ENCODE measurements around the gene TMIGD2.
"Not testable (repeated sequence)": the region's sequence is repeated elsewhere in the genome, so short reads cannot be mapped to it uniquely, and the experiment has no call there.

The TMIGD2 gene

GRCh38 chr19:4288091-4288777 lies 14.0 kb downstream of the TMIGD2 start:
- Histone ChIP-seq H3K27me3 (ENCODE audit: control insufficient read depth, insufficient read depth, low read length) (peaks cover 6% of the 10 kb centered on the region), H3K4me3 (ENCODE audit: low read length) (no peak overlapping the region), H3K4me1 (ENCODE audit: control insufficient read depth, low read depth, low read length) (no peaks in the 10 kb centered on the region), H3K9ac (ENCODE audit: low read length) (no peak overlapping the region), H3K36me3 (ENCODE audit: control insufficient read depth, low read depth, low read length) (no peaks in the 10 kb centered on the region), H3K9me3 (ENCODE audit: control insufficient read depth, low read depth, low read length) (no peaks in the 10 kb centered on the region), H3K27ac (ENCODE audit: low read length) (no peak overlapping the region)

- not testable (repeated sequence) for H3K9me3 ChIP-seq (ENCODE audit: control insufficient read depth, low read depth, low read length); H3K27ac ChIP-seq (ENCODE audit: low read length); H3K4me1 ChIP-seq (ENCODE audit: control insufficient read depth, low read depth, low read length); H3K9ac ChIP-seq (ENCODE audit: low read length); H3K4me3 ChIP-seq (ENCODE audit: low read length); H3K36me3 ChIP-seq (ENCODE audit: control insufficient read depth, low read depth, low read length)
- H3K27me3 ChIP-seq (ENCODE audit: control insufficient read depth, insufficient read depth, low read length): peaks cover 24% of the 10 kb centered on the region
Observed at GRCh38 chr19:4286141-4286540, 16.0 kb downstream of the TMIGD2 start.

GRCh38 chr19:4284974-4285373 lies 17.2 kb downstream of the TMIGD2 start:
- Histone ChIP-seq H3K4me1 (ENCODE audit: control insufficient read depth, low read depth, low read length) (no peaks in the 10 kb centered on the region), H3K36me3 (ENCODE audit: control insufficient read depth, low read depth, low read length) (no peaks in the 10 kb centered on the region), H3K4me3 (ENCODE audit: low read length) (peak overlapping the region; percentile 43), H3K27me3 (ENCODE audit: control insufficient read depth, insufficient read depth, low read length) (peaks cover 35% of the 10 kb centered on the region), H3K9me3 (ENCODE audit: control insufficient read depth, low read depth, low read length) (no peaks in the 10 kb centered on the region), H3K9ac (ENCODE audit: low read length) (no peak overlapping the region), H3K27ac (ENCODE audit: low read length) (no peak overlapping the region)

GRCh38 chr19:4284176-4284958 lies 17.8 kb downstream of the TMIGD2 start:
- Histone ChIP-seq H3K9me3 (ENCODE audit: control insufficient read depth, low read depth, low read length) (no peaks in the 10 kb centered on the region), H3K27ac (ENCODE audit: low read length) (no peak overlapping the region), H3K4me1 (ENCODE audit: control insufficient read depth, low read depth, low read length) (no peaks in the 10 kb centered on the region), H3K9ac (ENCODE audit: low read length) (no peak overlapping the region), H3K27me3 (ENCODE audit: control insufficient read depth, insufficient read depth, low read length) (peaks cover 41% of the 10 kb centered on the region), H3K36me3 (ENCODE audit: control insufficient read depth, low read depth, low read length) (no peaks in the 10 kb centered on the region), H3K4me3 (ENCODE audit: low read length) (peak overlapping the region; percentile 43)

- H3K4me1 ChIP-seq (ENCODE audit: control insufficient read depth, low read depth, low read length): no peaks in the 10 kb centered on the region
- no peaks in the 10 kb centered on the region for H3K36me3 ChIP-seq (ENCODE audit: control insufficient read depth, low read depth, low read length)
- H3K4me3 ChIP-seq (ENCODE audit: low read length): peak overlapping the region; percentile 70
- no peaks in the 10 kb centered on the region for H3K9me3 ChIP-seq (ENCODE audit: control insufficient read depth, low read depth, low read length)
- H3K9ac ChIP-seq (ENCODE audit: low read length): no peak overlapping the region
- peaks cover 51% of the 10 kb centered on the region for H3K27me3 ChIP-seq (ENCODE audit: control insufficient read depth, insufficient read depth, low read length)
- no peak overlapping the region for H3K27ac ChIP-seq (ENCODE audit: low read length)
Observed at GRCh38 chr19:4279530-4280422, 22.4 kb downstream of the TMIGD2 start.

- Histone ChIP-seq H3K27ac (ENCODE audit: low read length) (no peak overlapping the region), H3K9me3 (ENCODE audit: control insufficient read depth, low read depth, low read length) (no peaks in the 10 kb centered on the region), H3K36me3 (ENCODE audit: control insufficient read depth, low read depth, low read length) (no peaks in the 10 kb centered on the region), H3K27me3 (ENCODE audit: control insufficient read depth, insufficient read depth, low read length) (peaks cover 50% of the 10 kb centered on the region), H3K4me1 (ENCODE audit: control insufficient read depth, low read depth, low read length) (no peaks in the 10 kb centered on the region), H3K9ac (ENCODE audit: low read length) (no peak overlapping the region), H3K4me3 (ENCODE audit: low read length) (peak overlapping the region; percentile 70)
Observed at GRCh38 chr19:4279267-4279529, 23.0 kb downstream of the TMIGD2 start.

GRCh38 chr19:4278419-4279266 lies 23.5 kb downstream of the TMIGD2 start, which contains the start of gene SHD:
Gene SHD (plus strand): TSS chr19:4279266. CDS start chr19:4280064, 798 bp downstream.
- no peaks in the 10 kb centered on the region for H3K36me3 ChIP-seq (ENCODE audit: control insufficient read depth, low read depth, low read length)
- H3K27me3 ChIP-seq (ENCODE audit: control insufficient read depth, insufficient read depth, low read length): peaks cover 50% of the 10 kb centered on the region
- H3K9ac ChIP-seq (ENCODE audit: low read length): no peak within 1 kb of the TSS
- H3K4me3 ChIP-seq (ENCODE audit: low read length): peak within 1 kb of the TSS; percentile 70
- H3K9me3 ChIP-seq (ENCODE audit: control insufficient read depth, low read depth, low read length): no peaks in the 10 kb centered on the region
- no peak within 1 kb of the TSS for H3K27ac ChIP-seq (ENCODE audit: low read length)
- H3K4me1 ChIP-seq (ENCODE audit: control insufficient read depth, low read depth, low read length): no peaks in the 10 kb centered on the region

- Histone ChIP-seq H3K9ac (ENCODE audit: low read length) (no peak overlapping the region), H3K27me3 (ENCODE audit: control insufficient read depth, insufficient read depth, low read length) (peaks cover 47% of the 10 kb centered on the region), H3K4me1 (ENCODE audit: control insufficient read depth, low read depth, low read length) (no peaks in the 10 kb centered on the region), H3K36me3 (ENCODE audit: control insufficient read depth, low read depth, low read length) (no peaks in the 10 kb centered on the region), H3K27ac (ENCODE audit: low read length) (no peak overlapping the region), H3K9me3 (ENCODE audit: control insufficient read depth, low read depth, low read length) (no peaks in the 10 kb centered on the region), H3K4me3 (ENCODE audit: low read length) (peak overlapping the region; percentile 28)
Observed at GRCh38 chr19:4278010-4278409, 24.2 kb downstream of the TMIGD2 start.

GRCh38 chr19:4277191-4277696 lies 24.9 kb downstream of the TMIGD2 start:
- H3K36me3 ChIP-seq (ENCODE audit: control insufficient read depth, low read depth, low read length): no peaks in the 10 kb centered on the region
- H3K27me3 ChIP-seq (ENCODE audit: control insufficient read depth, insufficient read depth, low read length): peaks cover 42% of the 10 kb centered on the region
- no peak overlapping the region for H3K27ac ChIP-seq (ENCODE audit: low read length)
- H3K4me3 ChIP-seq (ENCODE audit: low read length): no peak overlapping the region
- no peaks in the 10 kb centered on the region for H3K9me3 ChIP-seq (ENCODE audit: control insufficient read depth, low read depth, low read length)
- H3K9ac ChIP-seq (ENCODE audit: low read length): no peak overlapping the region
- H3K4me1 ChIP-seq (ENCODE audit: control insufficient read depth, low read depth, low read length): no peaks in the 10 kb centered on the region

- H3K27me3 ChIP-seq (ENCODE audit: control insufficient read depth, insufficient read depth, low read length): peaks cover 13% of the 10 kb centered on the region
- not testable (repeated sequence) for H3K4me3 ChIP-seq (ENCODE audit: low read length); H3K4me1 ChIP-seq (ENCODE audit: control insufficient read depth, low read depth, low read length); H3K36me3 ChIP-seq (ENCODE audit: control insufficient read depth, low read depth, low read length); H3K9ac ChIP-seq (ENCODE audit: low read length); H3K9me3 ChIP-seq (ENCODE audit: control insufficient read depth, low read depth, low read length); H3K27ac ChIP-seq (ENCODE audit: low read length)
Observed at GRCh38 chr19:4274321-4274686, 27.9 kb downstream of the TMIGD2 start.

- Histone ChIP-seq H3K9me3 (ENCODE audit: control insufficient read depth, low read depth, low read length) (no peaks in the 10 kb centered on the region), H3K27ac (ENCODE audit: low read length) (no peak overlapping the region), H3K27me3 (ENCODE audit: control insufficient read depth, insufficient read depth, low read length) (peaks cover 8% of the 10 kb centered on the region), H3K36me3 (ENCODE audit: control insufficient read depth, low read depth, low read length) (peaks cover 6% of the 10 kb centered on the region), H3K4me1 (ENCODE audit: control insufficient read depth, low read depth, low read length) (no peaks in the 10 kb centered on the region), H3K4me3 (ENCODE audit: low read length) (no peak overlapping the region), H3K9ac (ENCODE audit: low read length) (no peak overlapping the region)
Observed at GRCh38 chr19:4272894-4273293, 29.3 kb downstream of the TMIGD2 start.
